Measurements from ENCODE around the gene EHHADH. TPM values are rescaled to one million over a fixed set of nuclear protein-coding genes. Genes with fewer than 3 reads are reported as not detected.
A peak's percentile ranks its signal among the peaks of the same experiment; 100 is the strongest.

The EHHADH gene
- total and polyA plus RNA-seq, 11 donors, result 5.1 to 26.0 (median 14.3) TPM

GRCh38 chr3:185176750-185177359 is 77.0 kb downstream of the EHHADH start:
- intact Hi-C loops (cut with DNase I), result loop anchor here (1.0 to 10.0 kb wide), 8 partner anchors 132 to 302 kb away; no protein-coding TSS in a partner anchor
- Histone ChIP-seq H3K27me3 (no peaks in the 10 kb centered on the region), H3K4me1 (peaks cover 0 to 20% (median 2%) of the 10 kb centered on the region in 12 donors), H3K36me3 (no peaks in the 10 kb centered on the region), H3K27ac (no peak overlapping the region), H3K4me3 (no peak overlapping the region), H3K9me3 (no peaks in the 10 kb centered on the region)
- TF ChIP-seq CTCF (IDR thresholded peaks at IDR 0.05) (peak; percentile 55 to 82 (median 72)), POLR2A (IDR thresholded peaks at IDR 0.05) (no peak)
- DNase-seq, result no peak
- WGBS, 4 donors, result 19 to 22% (median 21%) methylated on average over 10 of the region's 10 CpGs
- ATAC-seq, result peak in 2 of 4 donors; percentile 34 to 38

- TF ChIP-seq POLR2A (IDR thresholded peaks at IDR 0.05), result no peak
- ATAC-seq (peak; percentile 70 to 96 (median 92)), DNase-seq (peak; percentile 64 to 79 (median 73))
- 47 to 66% (median 52%) methylated on average over 15 of the region's 15 CpGs for WGBS, 4 donors
- intact Hi-C loops (cut with DNase I), result loop anchor here in 6 of 10 donors (5.0 to 10.0 kb wide), 5 partner anchors 131 to 301 kb away; no protein-coding TSS in a partner anchor
- Histone ChIP-seq H3K9me3 (no peaks in the 10 kb centered on the region), H3K4me1 (peaks cover 0 to 20% (median 2%) of the 10 kb centered on the region in 12 donors), H3K36me3 (no peaks in the 10 kb centered on the region), H3K27me3 (no peaks in the 10 kb centered on the region), H3K4me3 (peak overlapping the region in 6 of 12 donors; percentile 1 to 28 (median 4)), H3K27ac (peak overlapping the region; percentile 22 to 82 (median 55))
Observed at GRCh38 chr3:185175370-185175987, 78.4 kb downstream of the EHHADH start.

GRCh38 chr3:185172086-185173049 is 81.5 kb downstream of the EHHADH start:
- DNase-seq (no peak), ATAC-seq (no peak)
- H3K27ac ChIP-seq, result no peak overlapping the region

More at GRCh38 chr3:185172086-185173049, 81.5 kb downstream of the EHHADH start:
- WGBS, 4 donors, result 83 to 86% (median 83%) methylated on average over 11 of the region's 11 CpGs
- no peaks in the 10 kb centered on the region for H3K36me3 ChIP-seq
- no peaks in the 10 kb centered on the region for H3K27me3 ChIP-seq
- no peak overlapping the region for H3K4me3 ChIP-seq
- intact Hi-C loops (cut with DNase I), result loop anchor here in 4 of 10 donors (2.0 to 10.0 kb wide), 5 partner anchors 18 to 298 kb away; no protein-coding TSS in a partner anchor
- TF ChIP-seq CTCF (IDR thresholded peaks at IDR 0.05) (no peak), POLR2A (IDR thresholded peaks at IDR 0.05) (no peak)
- H3K4me1 ChIP-seq, result peaks cover 0 to 20% (median 2%) of the 10 kb centered on the region in 12 donors
- H3K9me3 ChIP-seq, result no peaks in the 10 kb centered on the region

Measured in heart left ventricle (tissue), 16 donors.